HepG2 (cell line): Measurements from ENCODE around the gene YLPM1. TPM values are rescaled to one million over a fixed set of nuclear protein-coding genes. Genes with fewer than 3 reads are reported as not detected.
A peak's percentile ranks its signal among the peaks of the same experiment; 100 is the strongest.

Experiments used
- ATAC-seq: fragments of 200-7000 bp; cut with Tn5 transposase; 3 replicates; pipeline ENCODE4 v1.9.1; 2020; ENCODE audit warnings: mild to moderate bottlenecking, moderate library complexity
- BruUV-seq: library from RNA; stranded (reverse); fragments of 400-500 nt; replicated peaks from 2 replicates; lab custom pipeline; 2021; lab: Mats Ljungman, UMichigan
- CTCF ChIA-PET: fragments of 300-600 bp; formaldehyde crosslinking; extraction: SDS; loops from one replicate; lab custom pipeline; 2021; ENCODE audit warnings: low total read pairs, inconsistent platforms, low intra/inter-chr PET ratio; lab: Yijun Ruan, JAX
- POLR2A ChIA-PET: fragments of 350-600 bp; sonication (Branson Sonifier 250); formaldehyde crosslinking; loops from one replicate; lab custom pipeline; 2020; ENCODE audit warnings: antibody characterized with exemption, inconsistent platforms; lab: Yijun Ruan, JAX
- DNase-seq: peaks from one replicate; pipeline ENCODE4 v3.0.0-alpha.2; 2015; ENCODE audit warnings: low spot score
- FAIRE-seq: peaks from 3 replicates; lab custom pipeline; 2011; peaks lifted over from hg19 to GRCh38; lab: Jason Lieb, UNC
- H2AFZ ChIP-seq: one replicate; pipeline ENCODE4 v1.6.1; 2011; ENCODE audit warnings: low read length, inconsistent platforms
- H3K27ac ChIP-seq: fragments of 300-600 bp; 3 replicates; pipeline ENCODE4 v1.8.0; 2011; ENCODE audit warnings: mixed run types, mild to moderate bottlenecking, mixed read lengths, low read length, inconsistent platforms; ENCODE audit not compliant: insufficient read depth; ENCODE audit errors: extremely low read length
- H3K27me3 ChIP-seq, 2 experiments: fragments of 200-600 bp in 1 of 2; 2 replicates in 1 of 2; 3 replicates in 1 of 2; pipeline versions ENCODE4 v1.6.0 to v1.8.0; 2011; ENCODE audit warnings: low read length in 2 of 2, mild to moderate bottlenecking in 2 of 2, moderate library complexity in 2 of 2, inconsistent platforms in 1 of 2; ENCODE audit not compliant: insufficient read depth in 2 of 2, control insufficient read depth in 1 of 2
- H3K36me3 ChIP-seq, 2 experiments: fragments of 200-600 bp in 1 of 2; replicated peaks in 1 of 2; 2 replicates in 1 of 2; 3 replicates in 1 of 2; pipeline versions ENCODE4 v1.5.1 to v1.8.0; 2011; ENCODE audit warnings: low read length in 2 of 2, inconsistent platforms in 1 of 2; ENCODE audit not compliant: insufficient read depth in 2 of 2, control insufficient read depth in 1 of 2
- H3K4me1 ChIP-seq: 2 replicates; pipeline ENCODE4 v1.5.1; 2012; ENCODE audit warnings: low read length, inconsistent platforms; ENCODE audit not compliant: insufficient read depth
- H3K4me2 ChIP-seq: 2 replicates; pipeline ENCODE4 v1.6.0; 2011; ENCODE audit warnings: low read depth, low read length, inconsistent platforms
- H3K4me3 ChIP-seq, 3 experiments: fragments of 200-600 bp in 1 of 3; sonication (generic), shearing (Covaris generic) in 1 of 3; replicated peaks in 1 of 3; 2 replicates each; pipeline ENCODE4 v1.5.1; 2011 to 2016; ENCODE audit warnings: low read length in 3 of 3, inconsistent platforms in 2 of 3, low read depth in 2 of 3, mild to moderate bottlenecking in 2 of 3, control low read depth in 1 of 3, mixed read lengths in 1 of 3; ENCODE audit not compliant: insufficient read depth in 1 of 3
- H3K79me2 ChIP-seq: one replicate; pipeline ENCODE4 v1.6.1; 2011; ENCODE audit warnings: low read length, inconsistent platforms; ENCODE audit not compliant: insufficient read depth
- H3K9ac ChIP-seq: 2 replicates; pipeline ENCODE4 v1.6.0; 2011; ENCODE audit warnings: mild to moderate bottlenecking, low read depth, low read length, inconsistent platforms; ENCODE audit not compliant: insufficient read depth
- H3K9me3 ChIP-seq: 2 replicates; pipeline ENCODE4 v1.5.1; 2012; ENCODE audit warnings: mild to moderate bottlenecking, low read length
- H4K20me1 ChIP-seq: 2 replicates; pipeline ENCODE4 v1.6.0; 2011; ENCODE audit warnings: inconsistent platforms, mild to moderate bottlenecking, low read length, moderate library complexity; ENCODE audit not compliant: insufficient read depth
- AKAP8 ChIP-seq: sonication (generic); formaldehyde crosslinking; IDR thresholded peaks from 2 replicates; pipeline ENCODE4 v1.5.1; 2020; ENCODE audit warnings: mild to moderate bottlenecking, missing genetic modification reagents
- ERF ChIP-seq: IDR thresholded peaks from 2 replicates; pipeline ENCODE4 v1.6.1; 2018; ENCODE audit warnings: missing biosample characterization, missing genetic modification reagents
- MEIS1 ChIP-seq: sonication (generic); formaldehyde crosslinking; IDR thresholded peaks from 2 replicates; pipeline ENCODE4 v1.9.0; 2021; ENCODE audit warnings: mild to moderate bottlenecking, missing genetic modification reagents, moderate library complexity, borderline replicate concordance
- ZBTB3 ChIP-seq: sonication (generic); formaldehyde crosslinking; IDR thresholded peaks from 2 replicates; pipeline ENCODE4 v1.4.0; 2020; ENCODE audit warnings: low read depth, mild to moderate bottlenecking, moderate library complexity, missing genetic modification reagents, borderline replicate concordance
- ZFP36L1 ChIP-seq: sonication (generic); formaldehyde crosslinking; IDR thresholded peaks from 2 replicates; pipeline ENCODE4 v1.8.0; 2022; ENCODE audit warnings: mild to moderate bottlenecking, missing genetic modification reagents, moderate library complexity
- ZNF260 ChIP-seq: sonication (generic); formaldehyde crosslinking; IDR thresholded peaks from 2 replicates; pipeline ENCODE4 v1.4.0; 2020; ENCODE audit warnings: missing genetic modification reagents, low read depth, mild to moderate bottlenecking, borderline replicate concordance
- ZNF30 ChIP-seq: sonication (generic); formaldehyde crosslinking; IDR thresholded peaks from 2 replicates; pipeline ENCODE4 v1.5.0; 2020; ENCODE audit warnings: mild to moderate bottlenecking, missing genetic modification reagents
- ZNF496 ChIP-seq: sonication (generic); formaldehyde crosslinking; IDR thresholded peaks from 2 replicates; pipeline ENCODE4 v1.8.1; 2023; ENCODE audit warnings: mild to moderate bottlenecking, moderate library complexity, missing genetic modification reagents; ENCODE audit not compliant: insufficient replicate concordance
- ZNF644 ChIP-seq: IDR thresholded peaks from 2 replicates; pipeline ENCODE4 v1.6.1; 2016; ENCODE audit warnings: low read depth
- ZSCAN5A ChIP-seq: sonication (generic); formaldehyde crosslinking; IDR thresholded peaks from 2 replicates; pipeline ENCODE4 v1.8.0; 2022; ENCODE audit warnings: mild to moderate bottlenecking, missing genetic modification reagents, borderline replicate concordance
- in situ Hi-C: cut with HindIII; loops from 2 replicates; pipeline ENCODE4 v1.10.0; 2017; ENCODE audit warnings: low pct_unique_long_range_greater_than_20kb; ENCODE audit not compliant: extremely low pct_ligation_motif_present
- intact Hi-C: fragments of 100-400 bp; cut with micrococcal nuclease; formaldehyde crosslinking; loops from one replicate; pipeline ENCODE4 v1.10.0; 2022; ENCODE audit not compliant: unreplicated experiment
- polyA plus RNA-seq, 8 experiments: library from polyadenylated mRNA; depleted of rRNA in 3 of 8; stranded (reverse) in 7 of 8; unstranded in 1 of 8; fragments of >200 nt; fragmentation: Illumina TruSeq in 4 of 8; extraction: Trizol in 4 of 8; gene quantifications; 2 replicates each; pipeline versions ENCODE4 v1.2.1 to v1.2.3, GENCODE V29; 2011 to 2016; ENCODE audit warnings: low read depth in 4 of 8, missing spikeins in 1 of 8, mixed read lengths in 1 of 8; ENCODE audit not compliant: insufficient read depth in 1 of 8
- total RNA-seq, 5 experiments: library from RNA; depleted of rRNA; stranded (reverse); fragments of >200 nt; fragmentation: Illumina TruSeq; extraction: Trizol; gene quantifications; 2 replicates each; pipeline ENCODE4 v1.2.3, GENCODE V29; 2016; ENCODE audit warnings: low read depth in 1 of 5
- TF ChIP-seq, protein P1 (sequence below): sonication (generic); formaldehyde crosslinking; IDR thresholded peaks from 2 replicates; pipeline ENCODE4 v1.4.0; 2020; ENCODE audit warnings: missing genetic modification reagents
- TF ChIP-seq, protein P2 (sequence below): IDR thresholded peaks from 2 replicates; pipeline ENCODE4 v1.6.1; 2016; ENCODE audit warnings: missing compliant biosample characterization, missing genetic modification reagents, borderline replicate concordance

Gene YLPM1
- total and polyA plus RNA-seq, 2 of the 13 experiments (the other 11 are each of a cell fraction or from before 2014, with no cell fraction given): 6.7 to 21.9 TPM

- ChIA-PET CTCF (no interaction called here), POLR2A (no interaction called here)
- Histone ChIP-seq H2AFZ (no peak overlapping the region), H3K4me3 (peak overlapping the region; percentile 92 to 96 (median 95); a peak in 4 of 6 replicates), H3K79me2 (peaks cover 65% of the 10 kb centered on the region), H3K27ac (no peak overlapping the region), H3K4me1 (peaks cover 46% of the 10 kb centered on the region), H4K20me1 (peaks cover 28% of the 10 kb centered on the region), H3K4me2 (peak overlapping the region; percentile 92), H3K27me3 (no peaks in the 10 kb centered on the region; a peak in 1 of 5 replicates), H3K9me3 (no peaks in the 10 kb centered on the region), H3K9ac (peak overlapping the region; percentile 98), H3K36me3 (no peaks in the 10 kb centered on the region; a peak in 1 of 5 replicates)
- in situ Hi-C loops (no loop called here), intact Hi-C loops (no loop called here)
- DNase-seq: no peak
- TF ChIP-seq, protein P1, sequence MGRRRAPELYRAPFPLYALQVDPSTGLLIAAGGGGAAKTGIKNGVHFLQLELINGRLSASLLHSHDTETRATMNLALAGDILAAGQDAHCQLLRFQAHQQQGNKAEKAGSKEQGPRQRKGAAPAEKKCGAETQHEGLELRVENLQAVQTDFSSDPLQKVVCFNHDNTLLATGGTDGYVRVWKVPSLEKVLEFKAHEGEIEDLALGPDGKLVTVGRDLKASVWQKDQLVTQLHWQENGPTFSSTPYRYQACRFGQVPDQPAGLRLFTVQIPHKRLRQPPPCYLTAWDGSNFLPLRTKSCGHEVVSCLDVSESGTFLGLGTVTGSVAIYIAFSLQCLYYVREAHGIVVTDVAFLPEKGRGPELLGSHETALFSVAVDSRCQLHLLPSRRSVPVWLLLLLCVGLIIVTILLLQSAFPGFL: no peak
- TF ChIP-seq ZNF496 (CRISPR knock-in tag) (no peak), ZNF30 (no peak), ZBTB3 (CRISPR knock-in tag) (no peak), MEIS1 (no peak), ZSCAN5A (CRISPR knock-in tag) (no peak), ERF (CRISPR knock-in tag) (no peak), ZFP36L1 (no peak), ZNF260 (CRISPR knock-in tag) (no peak), ZNF644 (CRISPR knock-in tag) (no peak), AKAP8 (CRISPR knock-in tag) (no peak)
- TF ChIP-seq, protein P2, sequence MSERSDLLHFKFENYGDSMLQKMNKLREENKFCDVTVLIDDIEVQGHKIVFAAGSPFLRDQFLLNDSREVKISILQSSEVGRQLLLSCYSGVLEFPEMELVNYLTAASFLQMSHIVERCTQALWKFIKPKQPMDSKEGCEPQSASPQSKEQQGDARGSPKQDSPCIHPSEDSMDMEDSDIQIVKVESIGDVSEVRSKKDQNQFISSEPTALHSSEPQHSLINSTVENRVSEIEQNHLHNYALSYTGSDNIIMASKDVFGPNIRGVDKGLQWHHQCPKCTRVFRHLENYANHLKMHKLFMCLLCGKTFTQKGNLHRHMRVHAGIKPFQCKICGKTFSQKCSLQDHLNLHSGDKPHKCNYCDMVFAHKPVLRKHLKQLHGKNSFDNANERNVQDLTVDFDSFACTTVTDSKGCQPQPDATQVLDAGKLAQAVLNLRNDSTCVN (CRISPR knock-in tag): no peak
- no peak for ATAC-seq
- no peak for FAIRE-seq
- no TSS peak for BruUV-seq
Observed at GRCh38 chr14:74765721-74766120, 2.6 kb downstream of the YLPM1 start.
